T-helper 2 cell (primary cell): ENCODE results near the gene VANGL2.
"Not testable (repeated sequence)": the region's sequence is repeated elsewhere in the genome, so short reads cannot be mapped to it uniquely, and the experiment has no call there.

ENCODE experiments used
- DNase-seq, 5 experiments: peaks; one replicate each; pipeline versions ENCODE4 v3.0.0 to v3.0.0-alpha.2; 2012 to 2022

The VANGL2 gene

GRCh38 chr1:160370561-160371345, 29.6 kb upstream of the VANGL2 start:
- DNase-seq, result no peak

DNA sequence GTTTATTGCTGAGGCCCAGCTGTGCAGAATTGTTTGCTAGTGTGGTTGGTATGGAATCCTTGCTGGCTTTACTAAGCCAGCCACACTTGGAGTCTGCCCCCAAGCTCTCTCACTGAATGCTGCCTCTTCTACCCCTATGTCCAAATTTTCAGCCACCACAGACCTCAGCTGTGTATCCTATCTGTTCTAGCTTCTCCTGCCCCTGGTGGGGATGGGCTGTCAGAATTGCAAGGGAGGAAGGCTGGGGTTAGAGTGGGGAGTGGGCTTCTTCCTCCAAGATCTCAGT, 29.1 kb upstream of the VANGL2 start:
- no peak for DNase-seq

DNA sequence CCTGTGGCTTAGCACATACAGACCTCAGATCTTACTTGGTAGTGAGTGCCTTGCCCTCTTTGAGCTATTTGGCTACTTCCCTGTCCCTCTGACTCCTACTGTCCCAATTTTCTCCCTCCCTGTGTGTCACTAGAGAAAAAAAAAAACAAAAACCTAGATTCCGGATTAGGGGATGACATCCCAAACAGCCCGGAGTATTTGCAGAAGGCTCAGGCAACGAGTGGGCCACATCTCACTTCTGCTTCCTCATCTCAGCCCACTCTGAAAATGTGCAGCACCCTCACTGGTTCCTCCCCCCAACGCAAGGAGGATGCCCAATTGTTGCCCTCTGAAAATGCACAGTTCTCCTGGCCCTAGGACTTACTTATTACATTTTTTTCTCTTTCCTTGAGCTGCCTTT, 28.6 kb upstream of the VANGL2 start:
- no peak for DNase-seq

DNA sequence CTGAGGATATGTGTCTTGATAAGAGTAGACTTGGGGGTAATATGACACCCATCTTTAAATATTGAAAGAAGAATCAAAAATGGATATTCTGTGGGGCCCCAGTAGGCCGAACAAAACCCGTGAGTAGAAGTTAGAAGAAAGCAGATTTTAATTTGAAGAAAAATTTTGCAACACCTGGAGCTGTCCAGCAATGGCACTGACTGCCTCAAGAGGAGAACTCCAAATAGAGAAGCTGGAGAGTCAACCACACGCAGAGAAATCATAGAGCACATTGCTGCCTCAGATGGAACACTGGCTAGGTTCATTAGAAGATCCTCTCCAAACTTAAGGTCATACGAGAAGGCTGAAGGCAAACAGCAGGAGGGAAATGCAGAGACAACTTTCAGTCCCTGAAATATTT, 26.7 kb upstream of the VANGL2 start:
- no peak for DNase-seq

- no peak for DNase-seq
These were observed 25.9 kb upstream of the VANGL2 start for GRCh38 chr1:160374306-160375110.

GRCh38 chr1:160375788-160376524, 24.4 kb upstream of the VANGL2 start:
- DNase-seq, result peak in 1 of 5 experiments; percentile 55

DNA sequence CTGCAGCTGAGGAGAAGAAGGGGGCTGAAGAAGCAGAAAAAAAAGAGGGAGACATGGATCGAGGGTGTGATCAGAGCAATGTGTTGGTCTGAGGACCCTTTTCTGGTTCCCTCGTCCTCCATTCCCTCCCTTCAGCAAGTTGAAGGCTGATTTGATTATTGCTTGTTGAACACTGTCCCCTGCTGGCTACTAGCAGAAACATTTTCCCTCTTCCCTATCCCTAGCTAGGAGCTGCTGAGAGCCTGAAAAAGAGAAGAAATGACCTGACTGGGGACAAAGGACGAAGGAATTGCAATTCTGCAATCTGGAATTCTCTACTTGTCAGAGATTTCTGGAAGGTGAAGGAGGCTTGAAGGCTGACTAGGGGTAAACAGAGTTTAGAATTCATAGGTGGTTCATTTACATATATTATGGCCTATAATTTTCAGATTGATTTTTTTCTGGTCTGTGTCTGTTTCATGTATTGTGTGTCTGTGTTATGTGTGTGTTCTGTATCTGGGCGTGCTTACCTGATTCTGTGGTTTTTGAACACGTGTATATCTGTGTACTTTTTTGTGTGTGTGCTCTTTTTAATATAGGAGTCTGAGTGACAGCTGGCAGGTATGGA, 23.7 kb upstream of the VANGL2 start:
- peak in 2 of 5 experiments; percentile 17 to 72 for DNase-seq

- DNase-seq, result no peak
These were observed 22.7 kb upstream of the VANGL2 start for GRCh38 chr1:160377585-160378206.

- DNase-seq, result not testable (repeated sequence)
These were observed 15.6 kb upstream of the VANGL2 start for GRCh38 chr1:160384812-160385211.

DNA sequence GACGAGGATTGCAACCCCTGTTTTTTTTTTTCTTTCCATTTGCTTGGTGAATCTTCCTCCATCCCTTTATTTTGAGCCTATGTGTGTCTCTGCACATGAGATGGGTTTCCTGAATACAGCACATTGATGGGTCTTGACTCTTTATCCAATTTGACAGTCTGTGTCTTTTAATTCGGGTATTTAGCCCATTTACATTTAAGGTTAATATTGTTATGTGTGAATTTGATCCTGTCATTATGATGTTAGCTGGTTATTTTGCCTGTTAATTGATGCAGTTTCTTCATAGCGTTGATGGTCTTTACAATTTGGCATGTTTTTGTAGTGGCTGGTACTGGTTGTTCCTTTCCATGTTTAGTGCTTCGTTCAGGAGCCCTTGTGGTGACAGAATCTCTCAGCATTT, 12.0 kb upstream of the VANGL2 start:
- not testable (repeated sequence) for DNase-seq

DNA sequence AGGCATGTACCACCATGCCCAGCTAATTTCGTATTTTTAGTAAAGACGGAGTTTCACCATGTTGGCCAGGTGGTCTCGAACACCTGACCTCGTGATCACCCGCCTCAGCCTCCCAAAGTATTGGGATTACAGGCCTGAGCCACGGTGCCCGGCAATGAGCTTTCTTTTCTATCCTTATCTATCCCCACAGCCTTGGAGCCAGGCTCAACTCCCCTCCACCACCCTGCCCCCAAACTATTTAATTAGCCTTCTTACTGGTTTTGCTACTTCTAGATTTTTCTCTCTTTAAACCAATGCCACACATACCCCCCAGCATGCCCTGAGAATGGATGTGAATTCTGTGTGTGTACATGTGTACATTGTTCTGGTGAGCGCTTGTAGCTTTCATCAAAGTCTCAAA, 5.7 kb upstream of the VANGL2 start:
- no peak for DNase-seq

DNA sequence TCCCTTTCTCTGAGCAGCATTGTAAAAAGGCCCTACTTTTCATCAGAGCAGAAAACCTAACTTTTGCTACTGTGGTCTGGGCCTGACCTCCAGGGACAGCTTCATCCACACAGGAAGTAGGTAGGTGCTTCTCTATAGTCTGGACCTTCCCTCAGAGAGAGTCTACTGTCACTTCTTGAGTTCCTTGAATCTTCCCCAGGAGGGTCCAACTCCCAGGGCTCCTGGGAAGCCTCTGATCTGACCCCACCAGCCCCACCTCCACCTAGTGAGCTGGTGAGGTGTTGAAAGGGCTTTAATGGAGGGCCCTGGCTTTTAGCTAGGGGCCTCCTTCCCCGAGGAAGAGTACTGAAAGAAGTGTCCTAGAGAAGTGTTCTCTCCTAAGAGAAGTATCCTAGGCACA, 2.7 kb upstream of the VANGL2 start:
- DNase-seq, result no peak

DNA sequence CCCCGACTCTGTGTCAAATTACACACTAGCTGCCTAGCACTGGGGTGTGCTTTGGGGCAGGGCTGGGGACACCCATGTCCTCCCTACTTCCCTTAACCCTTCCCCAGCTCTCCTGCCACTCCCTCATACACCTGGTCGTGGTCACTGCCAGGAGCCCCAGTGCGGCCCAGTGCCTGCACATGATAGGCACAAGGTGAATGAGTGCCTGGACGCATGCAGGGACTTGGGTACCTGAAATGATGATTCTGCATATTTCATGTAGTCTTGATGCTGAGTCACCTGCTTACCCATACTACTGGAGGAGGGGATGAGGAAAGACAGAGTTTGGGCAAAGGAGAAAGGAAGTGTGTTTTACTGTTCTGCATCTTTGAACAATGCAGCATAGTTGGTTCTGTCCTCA, 1.5 kb upstream of the VANGL2 start:
- DNase-seq, result no peak

- DNase-seq, result no peak
These were observed 681 bp upstream of the VANGL2 start for GRCh38 chr1:160399544-160400222.

GRCh38 chr1:160400646-160401486, 502 bp downstream of the VANGL2 start:
- no peak for DNase-seq

DNA sequence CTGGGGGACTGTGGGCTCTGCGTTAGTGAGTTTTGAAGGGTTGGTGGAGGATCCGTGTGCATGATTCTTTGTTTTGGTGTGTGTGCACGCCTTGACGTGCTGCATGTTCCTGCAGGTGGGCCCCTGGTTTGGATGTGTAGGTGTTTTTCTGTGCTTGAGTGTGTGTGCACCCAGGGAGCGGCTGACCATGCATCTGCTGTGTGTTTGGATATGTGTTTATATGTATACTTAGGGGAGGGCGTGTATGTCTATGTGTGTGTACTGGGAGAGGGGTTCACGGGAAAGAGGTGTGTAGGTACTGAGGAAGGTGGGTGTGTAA, 1.1 kb downstream of the VANGL2 start:
- DNase-seq, result no peak

- no peak for DNase-seq
These were observed 1.8 kb downstream of the VANGL2 start for GRCh38 chr1:160402001-160402795.

GRCh38 chr1:160403244-160403643, 2.9 kb downstream of the VANGL2 start:
- DNase-seq, result no peak

DNA sequence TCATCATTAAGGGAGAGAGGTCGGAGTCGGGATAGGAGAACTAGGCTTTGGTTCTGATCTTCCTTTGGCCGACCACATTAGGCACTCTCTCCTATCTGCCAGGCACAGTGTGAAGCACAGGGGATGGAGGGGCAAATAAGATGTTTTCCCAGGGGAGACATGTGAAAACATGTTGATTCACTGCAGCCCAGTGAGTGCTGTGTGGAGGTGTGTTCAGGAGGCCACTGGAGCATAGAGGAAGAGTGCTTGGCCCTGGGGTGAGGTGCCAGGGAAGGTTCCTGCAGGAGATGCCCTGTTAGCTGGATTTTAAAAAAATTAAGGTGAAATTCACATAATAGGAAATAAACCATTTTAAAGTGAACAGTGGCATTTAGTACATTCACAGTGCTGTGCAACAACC, 3.7 kb downstream of the VANGL2 start:
- no peak for DNase-seq

- no peak for DNase-seq
These were observed 5.0 kb downstream of the VANGL2 start for GRCh38 chr1:160405331-160405877.
